Activated T-cell treated with anti-CD3 and anti-CD28 coated beads, Interleukin-2, amount 50 U/mL, for 24 hours (primary cell): ENCODE data around the gene ENDOG.
A peak's percentile ranks its signal among the peaks of the same experiment; 100 is the strongest.
"Not testable (repeated sequence)": the region's sequence is repeated elsewhere in the genome, so short reads cannot be mapped to it uniquely, and the experiment has no call there.

Experiments
- DNase-seq: peaks from one replicate; pipeline ENCODE4 v3.0.0-alpha.2; 2020
- H3K27ac Mint-ChIP-seq: 2 replicates; pipeline ENCODE4 v1.8.0; 2020; ENCODE audit warnings: mild to moderate bottlenecking, mixed read lengths
- H3K27me3 Mint-ChIP-seq: 2 replicates; pipeline ENCODE4 v1.8.0; 2020; ENCODE audit warnings: mixed read lengths
- H3K36me3 Mint-ChIP-seq: 2 replicates; pipeline ENCODE4 v1.8.0; 2020; ENCODE audit warnings: low read depth, mixed read lengths
- H3K4me1 Mint-ChIP-seq: 2 replicates; pipeline ENCODE4 v1.8.0; 2020; ENCODE audit warnings: low read depth, mixed read lengths
- H3K4me3 Mint-ChIP-seq: 2 replicates; pipeline ENCODE4 v1.8.0; 2020; ENCODE audit warnings: mild to moderate bottlenecking, moderate library complexity, mixed read lengths
- H3K9me3 Mint-ChIP-seq: 2 replicates; pipeline ENCODE4 v1.8.0; 2020; ENCODE audit warnings: mixed read lengths

The ENDOG gene

GRCh38 chr9:128787659-128788058 is 30.6 kb upstream of the ENDOG start:
- Mint-ChIP-seq H3K4me3 (peak overlapping the region; percentile 88), H3K9me3 (no peaks in the 10 kb centered on the region), H3K4me1 (peaks cover 27% of the 10 kb centered on the region), H3K36me3 (peaks cover 45% of the 10 kb centered on the region), H3K27ac (peak overlapping the region; percentile 90), H3K27me3 (no peaks in the 10 kb centered on the region)
- peak; percentile 34 for DNase-seq

GRCh38 chr9:128788445-128788844 is 29.9 kb upstream of the ENDOG start:
- Mint-ChIP-seq H3K9me3 (no peaks in the 10 kb centered on the region), H3K27ac (peak overlapping the region; percentile 90), H3K4me1 (peaks cover 27% of the 10 kb centered on the region), H3K4me3 (peak overlapping the region; percentile 88), H3K27me3 (no peaks in the 10 kb centered on the region), H3K36me3 (peaks cover 53% of the 10 kb centered on the region)
- DNase-seq: no peak

DNA sequence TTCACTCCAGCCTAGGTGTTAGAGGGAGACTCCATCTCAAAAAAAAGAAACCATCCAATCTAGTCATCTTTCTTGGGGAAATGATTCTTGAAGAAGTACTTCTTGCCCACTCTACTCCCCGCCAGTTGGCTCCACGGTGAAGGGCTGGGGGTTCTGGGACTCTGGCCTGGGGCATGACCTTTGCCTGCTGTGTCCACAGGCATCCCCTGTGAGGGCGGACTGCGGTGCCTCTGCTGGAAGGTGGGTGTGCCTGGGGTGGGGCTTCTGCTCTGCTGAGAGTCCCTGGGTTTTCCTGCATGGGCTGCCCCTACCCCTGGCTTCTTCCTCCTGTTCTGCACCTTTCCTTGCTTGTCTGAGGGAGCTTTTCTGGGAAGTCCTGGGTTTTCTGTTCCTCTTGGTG is 27.8 kb upstream of the ENDOG start:
- H3K27me3 Mint-ChIP-seq: no peaks in the 10 kb centered on the region
- peaks cover 24% of the 10 kb centered on the region for H3K4me1 Mint-ChIP-seq
- H3K27ac Mint-ChIP-seq: peak overlapping the region; percentile 30
- no peak overlapping the region for H3K4me3 Mint-ChIP-seq
- no peaks in the 10 kb centered on the region for H3K9me3 Mint-ChIP-seq
- H3K36me3 Mint-ChIP-seq: peaks cover 69% of the 10 kb centered on the region
- no peak for DNase-seq

GRCh38 chr9:128792134-128792533 is 26.2 kb upstream of the ENDOG start:
- no peaks in the 10 kb centered on the region for H3K27me3 Mint-ChIP-seq
- H3K9me3 Mint-ChIP-seq: no peaks in the 10 kb centered on the region
- peaks cover 79% of the 10 kb centered on the region for H3K36me3 Mint-ChIP-seq
- no peak for DNase-seq
- H3K4me3 Mint-ChIP-seq: no peak overlapping the region
- H3K4me1 Mint-ChIP-seq: peaks cover 19% of the 10 kb centered on the region
- no peak overlapping the region for H3K27ac Mint-ChIP-seq

DNA sequence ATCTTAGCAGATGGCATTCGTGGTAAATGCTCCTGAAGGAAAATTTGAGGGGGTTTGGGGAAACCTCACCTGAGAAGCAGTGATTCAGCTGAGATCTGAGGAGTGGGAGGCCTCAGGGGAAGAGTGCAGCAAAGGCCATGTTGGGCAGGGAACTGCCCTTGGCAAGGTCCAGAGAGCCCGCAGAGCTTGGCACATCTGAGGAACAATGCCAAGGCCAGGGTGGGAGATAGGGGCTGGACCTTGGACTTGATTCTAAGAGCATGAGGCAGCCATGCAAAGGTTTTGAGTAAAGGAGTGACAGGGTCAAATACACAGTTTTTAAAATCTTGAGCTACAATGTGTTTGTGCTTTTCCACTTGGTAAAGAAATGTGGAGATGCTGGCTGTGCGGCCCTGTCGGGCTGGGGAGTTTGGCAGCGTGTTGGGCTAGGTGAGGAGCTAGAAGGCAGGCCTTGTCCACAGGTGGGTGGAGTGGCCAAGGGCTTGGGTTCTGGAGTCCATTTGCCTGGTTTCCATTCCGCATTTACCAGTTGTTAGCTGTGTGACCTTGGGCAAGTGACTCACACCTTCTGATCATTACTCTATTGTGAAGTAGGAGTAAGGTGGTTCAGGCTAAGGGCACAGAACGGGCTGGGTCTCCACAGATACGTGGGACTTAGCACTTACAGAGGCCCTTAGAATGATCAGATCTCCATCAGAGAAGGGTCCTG is 25.2 kb upstream of the ENDOG start:
- peaks cover 15% of the 10 kb centered on the region for H3K4me1 Mint-ChIP-seq
- H3K27ac Mint-ChIP-seq: peak overlapping the region; percentile 80
- H3K4me3 Mint-ChIP-seq: no peak overlapping the region
- H3K9me3 Mint-ChIP-seq: no peaks in the 10 kb centered on the region
- H3K36me3 Mint-ChIP-seq: peaks cover 82% of the 10 kb centered on the region
- no peaks in the 10 kb centered on the region for H3K27me3 Mint-ChIP-seq
- DNase-seq: no peak

- not testable (repeated sequence) for H3K9me3 Mint-ChIP-seq, H3K4me1 Mint-ChIP-seq, H3K27ac Mint-ChIP-seq, H3K4me3 Mint-ChIP-seq, H3K27me3 Mint-ChIP-seq, DNase-seq
- peaks cover 87% of the 10 kb centered on the region for H3K36me3 Mint-ChIP-seq
Measured at GRCh38 chr9:128794961-128795360, 23.3 kb upstream of the ENDOG start.

DNA sequence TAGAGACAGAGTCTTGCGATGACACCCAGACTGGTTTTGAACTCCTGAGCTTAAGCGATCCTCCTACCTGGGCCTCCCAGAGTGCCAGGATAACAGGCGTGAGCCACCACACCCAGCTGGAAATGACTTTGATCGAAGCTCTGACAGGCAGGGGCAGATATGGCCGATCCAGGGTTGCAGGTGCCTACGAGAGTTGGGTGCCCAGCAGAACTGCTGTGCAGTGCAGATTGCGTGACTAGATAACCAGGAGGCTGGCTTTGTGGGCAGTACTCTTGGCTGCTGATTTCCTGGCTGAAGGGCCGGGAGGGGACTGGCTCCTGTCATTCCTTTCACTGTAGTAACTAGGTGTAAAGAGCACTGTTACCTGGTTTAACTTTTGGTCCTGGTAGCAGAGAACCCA is 19.4 kb upstream of the ENDOG start:
- Mint-ChIP-seq H3K9me3 (no peaks in the 10 kb centered on the region), H3K4me1 (no peaks in the 10 kb centered on the region), H3K36me3 (peaks cover 77% of the 10 kb centered on the region), H3K27ac (no peak overlapping the region), H3K27me3 (no peaks in the 10 kb centered on the region), H3K4me3 (no peak overlapping the region)
- no peak for DNase-seq

- H3K27ac Mint-ChIP-seq: peak overlapping the region; percentile 44
- H3K9me3 Mint-ChIP-seq: no peaks in the 10 kb centered on the region
- H3K36me3 Mint-ChIP-seq: peaks cover 74% of the 10 kb centered on the region
- DNase-seq: no peak
- H3K4me3 Mint-ChIP-seq: no peak overlapping the region
- H3K27me3 Mint-ChIP-seq: no peaks in the 10 kb centered on the region
- H3K4me1 Mint-ChIP-seq: no peaks in the 10 kb centered on the region
Measured at GRCh38 chr9:128800061-128800460, 18.2 kb upstream of the ENDOG start.

- H3K9me3 Mint-ChIP-seq: no peaks in the 10 kb centered on the region
- H3K4me3 Mint-ChIP-seq: no peak overlapping the region
- H3K27ac Mint-ChIP-seq: no peak overlapping the region
- no peaks in the 10 kb centered on the region for H3K4me1 Mint-ChIP-seq
- peaks cover 83% of the 10 kb centered on the region for H3K36me3 Mint-ChIP-seq
- DNase-seq: no peak
- no peaks in the 10 kb centered on the region for H3K27me3 Mint-ChIP-seq
Measured at GRCh38 chr9:128802482-128802881, 15.8 kb upstream of the ENDOG start.

- peaks cover 62% of the 10 kb centered on the region for H3K36me3 Mint-ChIP-seq
- H3K9me3 Mint-ChIP-seq: no peaks in the 10 kb centered on the region
- H3K27me3 Mint-ChIP-seq: no peaks in the 10 kb centered on the region
- no peak overlapping the region for H3K27ac Mint-ChIP-seq
- H3K4me1 Mint-ChIP-seq: no peaks in the 10 kb centered on the region
- no peak for DNase-seq
- no peak overlapping the region for H3K4me3 Mint-ChIP-seq
Measured at GRCh38 chr9:128805661-128806060, 12.6 kb upstream of the ENDOG start.

DNA sequence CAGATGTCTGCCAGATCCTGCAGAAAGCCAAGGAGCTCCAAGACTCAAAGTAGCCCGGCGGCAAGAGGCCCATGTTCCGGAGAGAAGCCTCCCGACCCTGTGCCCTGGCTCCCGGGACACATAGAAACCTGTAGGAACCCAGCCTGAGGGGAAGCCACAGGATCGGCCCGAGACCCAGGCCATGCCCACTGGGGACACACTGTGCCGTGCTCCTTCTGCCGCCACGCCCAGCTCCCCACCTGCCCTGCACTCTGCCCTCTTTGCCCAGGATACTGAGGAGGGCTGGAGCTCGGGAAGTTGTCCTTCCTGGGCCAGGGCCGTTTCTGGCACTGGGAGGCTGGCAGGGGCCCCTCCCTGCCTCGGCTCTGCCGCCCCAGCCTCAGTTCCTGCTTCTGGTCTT is 10.5 kb upstream of the ENDOG start:
- no peaks in the 10 kb centered on the region for H3K9me3 Mint-ChIP-seq
- H3K27ac Mint-ChIP-seq: no peak overlapping the region
- peaks cover 50% of the 10 kb centered on the region for H3K36me3 Mint-ChIP-seq
- no peaks in the 10 kb centered on the region for H3K4me1 Mint-ChIP-seq
- H3K27me3 Mint-ChIP-seq: no peaks in the 10 kb centered on the region
- H3K4me3 Mint-ChIP-seq: no peak overlapping the region
- no peak for DNase-seq

DNA sequence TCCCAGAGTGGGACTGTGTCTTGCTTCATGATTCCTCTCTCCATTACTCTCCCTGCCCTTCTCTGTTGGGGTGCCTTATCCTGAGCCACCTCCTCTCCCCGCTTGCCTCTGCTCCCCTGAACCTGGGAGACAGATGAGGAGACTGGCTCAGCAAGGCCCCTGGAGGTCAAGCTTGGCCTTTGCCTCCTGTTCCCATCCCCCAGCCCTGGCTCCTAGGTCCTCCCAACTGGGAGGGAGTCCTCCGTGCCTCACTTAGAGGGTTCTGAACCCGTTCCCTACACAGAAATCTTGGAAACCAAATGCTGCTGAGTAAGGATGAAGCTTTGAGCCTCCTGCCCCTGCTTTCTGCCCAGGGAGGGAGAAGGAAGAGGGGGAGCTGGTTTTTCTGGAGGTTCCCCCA is 9.8 kb upstream of the ENDOG start:
- no peak overlapping the region for H3K27ac Mint-ChIP-seq
- no peaks in the 10 kb centered on the region for H3K4me1 Mint-ChIP-seq
- no peaks in the 10 kb centered on the region for H3K27me3 Mint-ChIP-seq
- no peak overlapping the region for H3K4me3 Mint-ChIP-seq
- DNase-seq: no peak
- H3K36me3 Mint-ChIP-seq: peaks cover 43% of the 10 kb centered on the region
- no peaks in the 10 kb centered on the region for H3K9me3 Mint-ChIP-seq

GRCh38 chr9:128809036-128809599 is 9.2 kb upstream of the ENDOG start:
- H3K27me3 Mint-ChIP-seq: no peaks in the 10 kb centered on the region
- no peaks in the 10 kb centered on the region for H3K9me3 Mint-ChIP-seq
- H3K4me1 Mint-ChIP-seq: no peaks in the 10 kb centered on the region
- no peak overlapping the region for H3K4me3 Mint-ChIP-seq
- DNase-seq: no peak
- H3K27ac Mint-ChIP-seq: no peak overlapping the region
- peaks cover 37% of the 10 kb centered on the region for H3K36me3 Mint-ChIP-seq

DNA sequence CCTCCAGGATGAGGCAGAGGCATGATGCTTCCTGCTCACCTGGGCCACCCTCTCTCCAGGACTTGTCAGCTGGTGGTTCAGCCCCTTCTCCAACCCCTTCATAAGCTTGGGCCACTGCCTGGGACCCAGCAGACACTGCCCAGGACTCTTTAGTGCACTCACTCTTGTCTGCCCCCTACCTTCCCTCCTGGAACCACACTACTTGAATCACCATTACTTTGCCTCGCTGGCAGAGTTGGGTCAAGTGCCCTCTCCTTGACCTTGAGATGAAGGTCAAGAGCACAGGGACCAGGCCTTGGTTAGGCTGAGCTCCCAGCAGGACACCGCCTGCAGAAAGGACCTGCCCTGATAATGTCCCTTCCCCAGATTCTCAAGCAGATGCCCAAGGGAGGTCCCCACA is 8.5 kb upstream of the ENDOG start:
- Mint-ChIP-seq H3K9me3 (no peaks in the 10 kb centered on the region), H3K27ac (peak overlapping the region; percentile 7), H3K4me3 (no peak overlapping the region)

DNA sequence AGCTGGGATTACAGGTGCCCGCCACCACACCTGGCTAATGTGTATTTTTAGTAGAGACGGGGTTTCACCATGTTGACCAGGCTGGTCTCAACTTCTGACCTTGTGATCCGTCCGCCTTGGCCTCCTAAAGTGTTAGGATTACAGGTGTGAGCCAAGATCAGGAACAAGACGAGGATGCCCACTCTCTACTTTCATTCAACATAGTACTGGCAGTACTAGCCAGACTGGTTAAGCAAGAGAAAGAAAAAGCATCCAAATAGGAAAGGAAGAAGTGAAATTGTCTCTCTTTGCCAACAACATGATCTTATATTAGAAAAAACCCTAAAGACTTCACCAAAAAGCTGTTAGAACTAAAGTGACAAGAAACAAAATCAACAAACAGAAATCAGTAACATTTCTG is 7.4 kb upstream of the ENDOG start:
- Mint-ChIP-seq H3K9me3 (no peaks in the 10 kb centered on the region), H3K4me3 (no peak overlapping the region), H3K36me3 (peaks cover 23% of the 10 kb centered on the region), H3K27me3 (no peaks in the 10 kb centered on the region), H3K27ac (no peak overlapping the region), H3K4me1 (no peaks in the 10 kb centered on the region)
- no peak for DNase-seq

More for the DNA sequence above, 8.5 kb upstream of the ENDOG start:
- Mint-ChIP-seq H3K36me3 (peaks cover 32% of the 10 kb centered on the region), H3K27me3 (no peaks in the 10 kb centered on the region), H3K4me1 (no peaks in the 10 kb centered on the region)
- no peak for DNase-seq
